K562 (cell line): ENCODE results near the gene STAB2. TPM values are rescaled to one million over a fixed set of nuclear protein-coding genes. Genes with fewer than 3 reads are reported as not detected.

ENCODE experiments used
- CSDE1 ChIP-seq, 2 experiments: fragments of 450-650 bp; IDR thresholded peaks; 2 replicates each; pipeline ENCODE4 v1.6.1; 2016; ENCODE audit warnings: mild to moderate bottlenecking in 1 of 2
- ERF ChIP-seq: fragments of 450-650 bp; formaldehyde crosslinking; IDR thresholded peaks from 2 replicates; pipeline ENCODE4 v1.4.0; 2020; ENCODE audit warnings: mild to moderate bottlenecking, mixed read lengths
- FUS ChIP-seq: fragments of 200-400 bp; formaldehyde crosslinking; optimal IDR thresholded peaks from 2 replicates; pipeline ENCODE3; 2017; ENCODE audit warnings: low read depth, low read length
- MEF2D ChIP-seq: conservative IDR thresholded peaks from 2 replicates; pipeline ENCODE4 v1.6.1; 2016; ENCODE audit warnings: low read depth, missing genetic modification characterization, missing compliant biosample characterization
- NFIX ChIP-seq: fragments of 250-450 bp; sonication (Bioruptor Pico); IDR thresholded peaks from 2 replicates; pipeline ENCODE4 v1.4.0; 2020; ENCODE audit warnings: low read depth, mild to moderate bottlenecking, moderate library complexity
- NFRKB ChIP-seq: fragments of 450-650 bp; IDR thresholded peaks from 2 replicates; pipeline ENCODE4 v1.6.1; 2016; ENCODE audit warnings: low read depth
- SAFB2 ChIP-seq: fragments of 200-400 bp; formaldehyde crosslinking; IDR thresholded peaks from 2 replicates; pipeline ENCODE4 v1.6.1; 2018; ENCODE audit warnings: borderline replicate concordance, low read length, low read depth, moderate library complexity; ENCODE audit not compliant: severe bottlenecking
- SREBF1 ChIP-seq: fragments of 150-350 bp; IDR thresholded peaks from 2 replicates; pipeline ENCODE4 v1.6.1; 2014; ENCODE audit warnings: antibody characterized with exemption, low read depth, low read length, borderline replicate concordance
- SRSF9 ChIP-seq: fragments of 200-400 bp; formaldehyde crosslinking; IDR thresholded peaks from 2 replicates; pipeline ENCODE4 v1.6.1; 2017; ENCODE audit warnings: low read depth, low read length, borderline replicate concordance
- TRIM24 ChIP-seq, 2 experiments: fragments of 450-650 bp; IDR thresholded peaks; 2 replicates each; pipeline ENCODE4 v1.6.1; 2016
- polyA plus RNA-seq, 8 experiments: library from polyadenylated mRNA; depleted of rRNA in 4 of 8; stranded (reverse) in 5 of 8; unstranded in 3 of 8; fragments of >200 nt; fragmentation: Nextera tagmentation in 2 of 8; fragmentation: Illumina TruSeq in 1 of 8; extraction: Ambion mirVana in 2 of 8; extraction: Trizol in 1 of 8; gene quantifications; 2 replicates each; pipeline versions ENCODE4 v1.2.1 to v1.2.3, GENCODE V29; 2011 to 2014; ENCODE audit warnings: inconsistent platforms in 1 of 8, missing spikeins in 1 of 8
- total RNA-seq, 7 experiments: library from RNA; depleted of rRNA in 6 of 7; stranded (reverse); fragments of >200 nt in 6 of 7; fragmentation: Illumina TruSeq in 2 of 7; extraction: Trizol in 2 of 7; gene quantifications; 2 replicates each; pipeline versions ENCODE4 v1.2.1 to v1.2.3, GENCODE V29; 2011 to 2021; ENCODE audit warnings: low replicate concordance in 1 of 7
- TF ChIP-seq, protein P1 (sequence below): fragments of 250-450 bp; sonication (Bioruptor Pico); IDR thresholded peaks from 2 replicates; pipeline ENCODE4 v1.5.0; 2021
- TF ChIP-seq, protein P2 (sequence below), 2 experiments: fragments of 450-650 bp; IDR thresholded peaks; 2 replicates each; pipeline ENCODE4 v1.6.1; 2016
- TF ChIP-seq, protein P3 (sequence below): fragments of 250-450 bp; sonication (Bioruptor Pico); IDR thresholded peaks from 2 replicates; pipeline ENCODE4 v1.4.0; 2020; ENCODE audit warnings: mild to moderate bottlenecking, moderate library complexity, borderline replicate concordance
- TF ChIP-seq, protein P4 (sequence below), 2 experiments: fragments of 450-650 bp in 1 of 2; IDR thresholded peaks; 2 replicates each; pipeline ENCODE4 v1.6.1; 2011 to 2017; ENCODE audit warnings: low read depth in 2 of 2, antibody characterized with exemption in 1 of 2, borderline replicate concordance in 1 of 2, low read length in 1 of 2, mild to moderate bottlenecking in 1 of 2, mixed read lengths in 1 of 2; ENCODE audit not compliant: control insufficient read depth in 1 of 2
- TF ChIP-seq, protein P5 (sequence below): fragments of 450-650 bp; formaldehyde crosslinking; IDR thresholded peaks from 2 replicates; pipeline ENCODE4 v1.4.0; 2020; ENCODE audit warnings: mild to moderate bottlenecking, moderate library complexity

The STAB2 gene
- total and polyA plus RNA-seq, 9 of the 15 experiments (the other 6 are each of a cell fraction or from before 2014, with no cell fraction given) = 0.10 TPM; not detected in 8

DNA sequence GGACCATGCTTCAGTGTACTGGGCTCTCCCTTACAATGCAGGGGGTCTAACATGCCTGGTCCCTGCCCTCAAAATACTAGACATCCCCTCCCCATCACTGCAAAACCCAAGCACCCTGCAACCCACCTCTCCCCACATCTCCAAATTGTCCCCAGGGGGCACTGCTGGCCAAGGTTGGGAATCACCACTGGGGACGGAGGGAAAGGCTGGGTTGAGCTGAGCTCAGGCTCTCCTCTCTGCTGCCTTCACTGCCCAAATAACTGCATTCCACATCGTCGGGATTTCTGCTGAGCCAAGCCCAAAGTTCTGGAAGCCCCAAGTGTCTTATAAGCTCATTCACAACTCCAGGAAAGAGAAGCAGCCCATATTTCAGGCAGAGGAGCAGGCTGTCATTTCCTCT lies 184.4 kb downstream of the STAB2 start (continued):
- no peak for TF ChIP-seq NFIX (CRISPR knock-in tag)
- TF ChIP-seq, protein P1, sequence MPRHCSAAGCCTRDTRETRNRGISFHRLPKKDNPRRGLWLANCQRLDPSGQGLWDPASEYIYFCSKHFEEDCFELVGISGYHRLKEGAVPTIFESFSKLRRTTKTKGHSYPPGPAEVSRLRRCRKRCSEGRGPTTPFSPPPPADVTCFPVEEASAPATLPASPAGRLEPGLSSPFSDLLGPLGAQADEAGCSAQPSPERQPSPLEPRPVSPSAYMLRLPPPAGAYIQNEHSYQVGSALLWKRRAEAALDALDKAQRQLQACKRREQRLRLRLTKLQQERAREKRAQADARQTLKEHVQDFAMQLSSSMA (CRISPR knock-in tag) = no peak
- TF ChIP-seq ERF (CRISPR knock-in tag) = no peak
- TF ChIP-seq MEF2D = no peak
- no peak for TF ChIP-seq SAFB2
- no peak for TF ChIP-seq FUS
- no peak for TF ChIP-seq TRIM24 (IDR thresholded peaks at IDR 0.05)
- TF ChIP-seq, protein P2, sequence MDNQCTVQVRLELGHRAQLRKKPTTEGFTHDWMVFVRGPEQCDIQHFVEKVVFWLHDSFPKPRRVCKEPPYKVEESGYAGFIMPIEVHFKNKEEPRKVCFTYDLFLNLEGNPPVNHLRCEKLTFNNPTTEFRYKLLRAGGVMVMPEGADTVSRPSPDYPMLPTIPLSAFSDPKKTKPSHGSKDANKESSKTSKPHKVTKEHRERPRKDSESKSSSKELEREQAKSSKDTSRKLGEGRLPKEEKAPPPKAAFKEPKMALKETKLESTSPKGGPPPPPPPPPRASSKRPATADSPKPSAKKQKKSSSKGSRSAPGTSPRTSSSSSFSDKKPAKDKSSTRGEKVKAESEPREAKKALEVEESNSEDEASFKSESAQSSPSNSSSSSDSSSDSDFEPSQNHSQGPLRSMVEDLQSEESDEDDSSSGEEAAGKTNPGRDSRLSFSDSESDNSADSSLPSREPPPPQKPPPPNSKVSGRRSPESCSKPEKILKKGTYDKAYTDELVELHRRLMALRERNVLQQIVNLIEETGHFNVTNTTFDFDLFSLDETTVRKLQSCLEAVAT (IDR thresholded peaks at IDR 0.05) = no peak
- TF ChIP-seq CSDE1 (IDR thresholded peaks at IDR 0.05) = no peak
- TF ChIP-seq, protein P3, sequence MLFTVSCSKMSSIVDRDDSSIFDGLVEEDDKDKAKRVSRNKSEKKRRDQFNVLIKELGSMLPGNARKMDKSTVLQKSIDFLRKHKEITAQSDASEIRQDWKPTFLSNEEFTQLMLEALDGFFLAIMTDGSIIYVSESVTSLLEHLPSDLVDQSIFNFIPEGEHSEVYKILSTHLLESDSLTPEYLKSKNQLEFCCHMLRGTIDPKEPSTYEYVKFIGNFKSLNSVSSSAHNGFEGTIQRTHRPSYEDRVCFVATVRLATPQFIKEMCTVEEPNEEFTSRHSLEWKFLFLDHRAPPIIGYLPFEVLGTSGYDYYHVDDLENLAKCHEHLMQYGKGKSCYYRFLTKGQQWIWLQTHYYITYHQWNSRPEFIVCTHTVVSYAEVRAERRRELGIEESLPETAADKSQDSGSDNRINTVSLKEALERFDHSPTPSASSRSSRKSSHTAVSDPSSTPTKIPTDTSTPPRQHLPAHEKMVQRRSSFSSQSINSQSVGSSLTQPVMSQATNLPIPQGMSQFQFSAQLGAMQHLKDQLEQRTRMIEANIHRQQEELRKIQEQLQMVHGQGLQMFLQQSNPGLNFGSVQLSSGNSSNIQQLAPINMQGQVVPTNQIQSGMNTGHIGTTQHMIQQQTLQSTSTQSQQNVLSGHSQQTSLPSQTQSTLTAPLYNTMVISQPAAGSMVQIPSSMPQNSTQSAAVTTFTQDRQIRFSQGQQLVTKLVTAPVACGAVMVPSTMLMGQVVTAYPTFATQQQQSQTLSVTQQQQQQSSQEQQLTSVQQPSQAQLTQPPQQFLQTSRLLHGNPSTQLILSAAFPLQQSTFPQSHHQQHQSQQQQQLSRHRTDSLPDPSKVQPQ = no peak
- no peak for TF ChIP-seq SREBF1
- TF ChIP-seq, protein P4, sequence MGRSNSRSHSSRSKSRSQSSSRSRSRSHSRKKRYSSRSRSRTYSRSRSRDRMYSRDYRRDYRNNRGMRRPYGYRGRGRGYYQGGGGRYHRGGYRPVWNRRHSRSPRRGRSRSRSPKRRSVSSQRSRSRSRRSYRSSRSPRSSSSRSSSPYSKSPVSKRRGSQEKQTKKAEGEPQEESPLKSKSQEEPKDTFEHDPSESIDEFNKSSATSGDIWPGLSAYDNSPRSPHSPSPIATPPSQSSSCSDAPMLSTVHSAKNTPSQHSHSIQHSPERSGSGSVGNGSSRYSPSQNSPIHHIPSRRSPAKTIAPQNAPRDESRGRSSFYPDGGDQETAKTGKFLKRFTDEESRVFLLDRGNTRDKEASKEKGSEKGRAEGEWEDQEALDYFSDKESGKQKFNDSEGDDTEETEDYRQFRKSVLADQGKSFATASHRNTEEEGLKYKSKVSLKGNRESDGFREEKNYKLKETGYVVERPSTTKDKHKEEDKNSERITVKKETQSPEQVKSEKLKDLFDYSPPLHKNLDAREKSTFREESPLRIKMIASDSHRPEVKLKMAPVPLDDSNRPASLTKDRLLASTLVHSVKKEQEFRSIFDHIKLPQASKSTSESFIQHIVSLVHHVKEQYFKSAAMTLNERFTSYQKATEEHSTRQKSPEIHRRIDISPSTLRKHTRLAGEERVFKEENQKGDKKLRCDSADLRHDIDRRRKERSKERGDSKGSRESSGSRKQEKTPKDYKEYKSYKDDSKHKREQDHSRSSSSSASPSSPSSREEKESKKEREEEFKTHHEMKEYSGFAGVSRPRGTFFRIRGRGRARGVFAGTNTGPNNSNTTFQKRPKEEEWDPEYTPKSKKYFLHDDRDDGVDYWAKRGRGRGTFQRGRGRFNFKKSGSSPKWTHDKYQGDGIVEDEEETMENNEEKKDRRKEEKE (IDR thresholded peaks at IDR 0.05; ENCODE audit: borderline replicate concordance in 1 of 2, control insufficient read depth in 1 of 2, low read depth in 2 of 2, low read length in 1 of 2) = no peak
- TF ChIP-seq, protein P5, sequence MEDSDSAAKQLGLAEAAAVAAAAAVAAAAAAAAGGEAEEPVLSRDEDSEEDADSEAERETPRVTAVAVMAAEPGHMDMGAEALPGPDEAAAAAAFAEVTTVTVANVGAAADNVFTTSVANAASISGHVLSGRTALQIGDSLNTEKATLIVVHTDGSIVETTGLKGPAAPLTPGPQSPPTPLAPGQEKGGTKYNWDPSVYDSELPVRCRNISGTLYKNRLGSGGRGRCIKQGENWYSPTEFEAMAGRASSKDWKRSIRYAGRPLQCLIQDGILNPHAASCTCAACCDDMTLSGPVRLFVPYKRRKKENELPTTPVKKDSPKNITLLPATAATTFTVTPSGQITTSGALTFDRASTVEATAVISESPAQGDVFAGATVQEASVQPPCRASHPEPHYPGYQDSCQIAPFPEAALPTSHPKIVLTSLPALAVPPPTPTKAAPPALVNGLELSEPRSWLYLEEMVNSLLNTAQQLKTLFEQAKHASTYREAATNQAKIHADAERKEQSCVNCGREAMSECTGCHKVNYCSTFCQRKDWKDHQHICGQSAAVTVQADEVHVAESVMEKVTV = peak; percentile 58
- no peak for TF ChIP-seq SRSF9
- TF ChIP-seq NFRKB = no peak
